Measurements from ENCODE around the gene B3GAT2.

- TF ChIP-seq EZH2 (IDR thresholded peaks at IDR 0.05) (no peak), EZH2phosphoT487 (IDR thresholded peaks at IDR 0.05; ENCODE audit: borderline replicate concordance) (no peak), CTCF (IDR thresholded peaks at IDR 0.05 in 2 of 3, conservative IDR thresholded peaks at IDR 0.05 in 1 of 3; ENCODE audit: borderline replicate concordance in 1 of 3, insufficient read depth in 1 of 3, low read depth in 2 of 3, low read length in 2 of 3) (no peak), RAD21 (IDR thresholded peaks at IDR 0.05; ENCODE audit: low read depth) (no peak), POLR2A (IDR thresholded peaks at IDR 0.05; ENCODE audit: borderline replicate concordance, extremely low read depth, insufficient read depth, insufficient read length) (no peak)
These were observed 16.7 kb upstream of the B3GAT2 start for GRCh38 chr6:70973604-70974003.
